SK-N-SH (cell line): ENCODE data around the gene PPY. TPM values are rescaled to one million over a fixed set of nuclear protein-coding genes. Genes with fewer than 3 reads are reported as not detected.

Experiments
- CTCF ChIA-PET: fragments of 300-600, 350-600 bp; formaldehyde crosslinking; extraction: SDS; loops from one replicate; lab custom pipeline; 2021; lab: Yijun Ruan, JAX
- POLR2A ChIA-PET: fragments of 350-600 bp; sonication (Branson Sonifier 250); formaldehyde crosslinking; extraction: SDS; loops from one replicate; lab custom pipeline; 2020; ENCODE audit warnings: antibody characterized with exemption, inconsistent platforms; lab: Yijun Ruan, JAX
- DNase-seq: peaks from one replicate; pipeline ENCODE4 v3.0.0; 2012
- H2AFZ ChIP-seq: fragments of 200-600 bp; sonication (generic); 2 replicates; pipeline ENCODE4 v1.8.1; 2016; ENCODE audit warnings: antibody characterized with exemption, mild to moderate bottlenecking, low read depth
- H3F3A ChIP-seq: fragments of 200-600 bp; sonication (generic); replicated peaks from 2 replicates; pipeline ENCODE3; 2016; ENCODE audit warnings: antibody characterized with exemption, mild to moderate bottlenecking; ENCODE audit not compliant: insufficient read depth
- H3K27ac ChIP-seq, 2 experiments: fragments of 200-500 bp in 1 of 2; fragments of 200-600 bp in 1 of 2; sonication (Bioruptor generic) in 1 of 2; sonication (generic), shearing (Covaris generic) in 1 of 2; 2 replicates each; pipeline versions ENCODE4 v1.5.1 to v1.6.1; 2014 to 2016; ENCODE audit warnings: low read depth in 2 of 2, inconsistent platforms in 1 of 2, low read length in 1 of 2, mild to moderate bottlenecking in 1 of 2, mixed read lengths in 1 of 2
- H3K27me3 ChIP-seq: fragments of 200-600 bp; sonication (generic), shearing (Covaris generic); 2 replicates; pipeline ENCODE4 v1.6.1; 2016; ENCODE audit warnings: mixed run types; ENCODE audit not compliant: insufficient read depth
- H3K36me3 ChIP-seq, 2 experiments: fragments of 200-500 bp in 1 of 2; fragments of 200-600 bp in 1 of 2; sonication (Bioruptor generic) in 1 of 2; sonication (generic) in 1 of 2; replicated peaks in 1 of 2; 2 replicates each; pipeline versions ENCODE3 to v1.5.1; 2014 to 2016; ENCODE audit warnings: low read length in 1 of 2, mild to moderate bottlenecking in 1 of 2; ENCODE audit not compliant: insufficient read depth in 2 of 2, control insufficient read depth in 1 of 2
- H3K4me1 ChIP-seq, 2 experiments: fragments of 200-500 bp in 1 of 2; fragments of 200-600 bp in 1 of 2; sonication (Bioruptor generic) in 1 of 2; sonication (generic), shearing (Covaris generic) in 1 of 2; 2 replicates each; pipeline versions ENCODE4 v1.5.1 to v1.6.1; 2014 to 2016; ENCODE audit warnings: low read depth in 1 of 2, low read length in 1 of 2, mixed run types in 1 of 2; ENCODE audit not compliant: insufficient read depth in 2 of 2, control insufficient read depth in 1 of 2
- H3K4me2 ChIP-seq: fragments of 200-600 bp; sonication (generic), shearing (Covaris generic); 2 replicates; pipeline ENCODE4 v1.6.1; 2017; ENCODE audit warnings: mixed run types
- H3K4me3 ChIP-seq, 2 experiments: fragments of 200-500 bp in 1 of 2; fragments of 200-600 bp in 1 of 2; sonication (Bioruptor generic) in 1 of 2; sonication (generic), shearing (Covaris generic) in 1 of 2; 2 replicates each; pipeline versions ENCODE4 v1.5.1 to v1.8.1; 2014 to 2016; ENCODE audit warnings: low read depth in 2 of 2, inconsistent platforms in 1 of 2, low read length in 1 of 2, mild to moderate bottlenecking in 1 of 2, mixed read lengths in 1 of 2, moderate library complexity in 1 of 2
- H3K79me2 ChIP-seq: fragments of 200-600 bp; sonication (generic); 2 replicates; pipeline ENCODE4 v1.8.1; 2017; ENCODE audit warnings: mild to moderate bottlenecking; ENCODE audit not compliant: insufficient read depth
- H3K9ac ChIP-seq: fragments of 200-600 bp; sonication (generic); 2 replicates; pipeline ENCODE4 v1.6.1; 2017; ENCODE audit warnings: mixed run types
- H3K9me2 ChIP-seq: fragments of 200-600 bp; sonication (generic); 2 replicates; pipeline ENCODE4 v1.6.1; 2017; ENCODE audit warnings: mixed run types
- H3K9me3 ChIP-seq: fragments of 200-600 bp; sonication (generic); 2 replicates; pipeline ENCODE4 v1.6.1; 2017; ENCODE audit warnings: mixed run types, mild to moderate bottlenecking, moderate library complexity
- H4K20me1 ChIP-seq: fragments of 200-600 bp; sonication (generic); 2 replicates; pipeline ENCODE4 v1.6.1; 2017; ENCODE audit warnings: mild to moderate bottlenecking, mixed run types; ENCODE audit not compliant: insufficient read depth
- CTCF ChIP-seq: fragments of 200-600 bp; sonication (generic); IDR thresholded peaks from 2 replicates; pipeline ENCODE4 v1.6.1; 2017; ENCODE audit warnings: antibody characterized with exemption, mild to moderate bottlenecking, moderate library complexity
- ELF1 ChIP-seq: IDR thresholded peaks from 2 replicates; pipeline ENCODE4 v1.4.0; 2012
- EP300 ChIP-seq, 2 experiments: IDR thresholded peaks; 2 replicates each; pipeline versions ENCODE4 v1.4.0 to v1.6.1; 2012; ENCODE audit warnings: borderline replicate concordance in 1 of 2, low read depth in 1 of 2, low read length in 1 of 2
- FOXM1 ChIP-seq: IDR thresholded peaks from 2 replicates; pipeline ENCODE4 v1.4.0; 2012; ENCODE audit warnings: low read depth, mild to moderate bottlenecking
- IRF3 ChIP-seq: fragments of 150-350 bp; IDR thresholded peaks from 2 replicates; pipeline ENCODE4 v1.6.1; 2016; ENCODE audit warnings: mild to moderate bottlenecking, low read depth, low read length
- JUND ChIP-seq: IDR thresholded peaks from 2 replicates; pipeline ENCODE4 v1.4.0; 2012
- MXI1 ChIP-seq: IDR thresholded peaks from 2 replicates; pipeline ENCODE4 v1.6.1; 2012; ENCODE audit warnings: mild to moderate bottlenecking, low read depth, low read length, improper control_type of control experiment
- NRF1 ChIP-seq: IDR thresholded peaks from 2 replicates; pipeline ENCODE4 v1.6.1; 2012; ENCODE audit warnings: low read depth, mild to moderate bottlenecking, low read length
- PBX3 ChIP-seq: IDR thresholded peaks from 2 replicates; pipeline ENCODE4; 2012
- POLR2AphosphoS5 ChIP-seq: IDR thresholded peaks from 2 replicates; pipeline ENCODE4 v1.6.1; 2012; ENCODE audit warnings: low read depth, low read length
- RAD21 ChIP-seq: IDR thresholded peaks from 2 replicates; pipeline ENCODE4 v1.6.1; 2012; ENCODE audit warnings: mild to moderate bottlenecking, low read length
- RFX5 ChIP-seq: IDR thresholded peaks from 2 replicates; pipeline ENCODE4 v1.6.1; 2012; ENCODE audit warnings: mild to moderate bottlenecking, improper control_type of control experiment, low read length
- SIN3A ChIP-seq: IDR thresholded peaks from 2 replicates; pipeline ENCODE4 v1.6.1; 2012; ENCODE audit warnings: low read depth, mild to moderate bottlenecking, low read length, moderate library complexity, borderline replicate concordance
- TEAD4 ChIP-seq: IDR thresholded peaks from 2 replicates; pipeline ENCODE4 v1.4.0; 2012; ENCODE audit warnings: mild to moderate bottlenecking, borderline replicate concordance; ENCODE audit not compliant: insufficient read depth
- ZBTB33 ChIP-seq: IDR thresholded peaks from 2 replicates; pipeline ENCODE4 v1.4.0; 2012; ENCODE audit warnings: low read depth, borderline replicate concordance
- WGBS: methylation state at CpG from one replicate; pipeline ENCODE4 v1.1.6; 2017; ENCODE audit warnings: low lambda C conversion rate; 5-methylcytosine and 5-hydroxymethylcytosine counted together
- polyA plus RNA-seq, 3 experiments: library from polyadenylated mRNA; depleted of rRNA; stranded (reverse); fragments of >200 nt; gene quantifications; 2 replicates each; pipeline ENCODE4 v1.2.3, GENCODE V29; 2012
- TF ChIP-seq, protein P1 (sequence below): IDR thresholded peaks from 2 replicates; pipeline ENCODE4 v1.4.0; 2012; ENCODE audit warnings: low read depth, borderline replicate concordance

Gene PPY
- polyA plus RNA-seq, 1 of the 3 experiments (the other 2 are of a cell fraction) = not detected

GRCh38 chr17:43976963-43977837, 34.9 kb upstream of the PPY start:
- no peak for DNase-seq
- Histone ChIP-seq H3K9me3 (no peaks in the 10 kb centered on the region), H3K4me2 (no peak overlapping the region), H3K79me2 (no peaks in the 10 kb centered on the region), H2AFZ (no peak overlapping the region), H3K9ac (no peak overlapping the region), H3K27ac (no peak overlapping the region), H3F3A (no peaks in the 10 kb centered on the region), H3K36me3 (no peaks in the 10 kb centered on the region), H3K9me2 (no peaks in the 10 kb centered on the region), H4K20me1 (no peaks in the 10 kb centered on the region), H3K4me1 (peaks cover 0 to 21% of the 10 kb centered on the region in 2 experiments; a peak in 2 of 4 replicates), H3K27me3 (peaks cover 10% of the 10 kb centered on the region; the same call in 1 of the 2 replicates), H3K4me3 (no peak overlapping the region)
- 63% methylated on average over 9 of the region's 9 CpGs for WGBS
- TF ChIP-seq ELF1 (no peak), RAD21 (no peak), PBX3 (no peak), IRF3 (no peak), MXI1 (no peak)
- TF ChIP-seq, protein P1, sequence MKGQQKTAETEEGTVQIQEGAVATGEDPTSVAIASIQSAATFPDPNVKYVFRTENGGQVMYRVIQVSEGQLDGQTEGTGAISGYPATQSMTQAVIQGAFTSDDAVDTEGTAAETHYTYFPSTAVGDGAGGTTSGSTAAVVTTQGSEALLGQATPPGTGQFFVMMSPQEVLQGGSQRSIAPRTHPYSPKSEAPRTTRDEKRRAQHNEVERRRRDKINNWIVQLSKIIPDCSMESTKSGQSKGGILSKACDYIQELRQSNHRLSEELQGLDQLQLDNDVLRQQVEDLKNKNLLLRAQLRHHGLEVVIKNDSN = no peak
- POLR2A ChIA-PET = no interaction called here
- CTCF ChIA-PET = interaction anchor here (1.3 kb wide), 1 partner anchor 17 kb away, joined by 3 read pairs; no protein-coding TSS in a partner anchor

DNA sequence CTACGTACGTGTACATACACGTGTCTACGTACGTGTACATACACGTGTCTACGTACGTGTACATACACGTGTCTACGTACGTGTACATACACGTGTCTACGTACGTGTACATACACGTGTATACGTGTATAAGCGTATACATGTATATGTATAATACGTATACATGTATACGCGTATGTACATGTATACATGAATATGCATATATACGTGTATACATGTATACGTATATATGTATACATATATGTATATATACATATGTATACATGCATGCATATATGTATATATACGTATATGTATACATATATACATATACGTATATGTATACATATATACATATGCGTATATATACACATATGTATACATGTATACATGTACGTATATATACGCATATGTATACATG, 33.6 kb upstream of the PPY start:
- no peaks in the 10 kb centered on the region for H3K9me2 ChIP-seq
- H3K9ac ChIP-seq = no peak overlapping the region
- H3K4me3 ChIP-seq = no peak overlapping the region
- H3K79me2 ChIP-seq = no peaks in the 10 kb centered on the region
- H3K27me3 ChIP-seq = peaks cover 6% of the 10 kb centered on the region; the same call in 1 of the 2 replicates
- no peak overlapping the region for H2AFZ ChIP-seq
- peaks cover 0 to 21% of the 10 kb centered on the region in 2 experiments; a peak in 2 of 4 replicates for H3K4me1 ChIP-seq
- no peaks in the 10 kb centered on the region for H3K36me3 ChIP-seq
- POLR2A ChIA-PET = interaction anchor here (0.6 kb wide), 1 partner anchor 198 kb away, joined by 3 read pairs; no protein-coding TSS in a partner anchor
- no peaks in the 10 kb centered on the region for H4K20me1 ChIP-seq
- CTCF ChIA-PET = interaction anchor here (2.2 to 2.7 kb wide), 2 partner anchors 18 to 32 kb away, joined by 8 to 24 read pairs; no protein-coding TSS in a partner anchor
- H3K4me2 ChIP-seq = no peak overlapping the region
- no peak overlapping the region for H3K27ac ChIP-seq
- WGBS = 69% methylated on average over 20 of the region's 27 CpGs
- no peaks in the 10 kb centered on the region for H3F3A ChIP-seq
- no peaks in the 10 kb centered on the region for H3K9me3 ChIP-seq
- no peak for DNase-seq
- no peak for TF ChIP-seq NRF1
- TF ChIP-seq JUND = no peak
- TF ChIP-seq FOXM1 = no peak
- TF ChIP-seq MXI1 = no peak
- no peak for TF ChIP-seq TEAD4
- no peak for TF ChIP-seq RFX5
- TF ChIP-seq EP300 (IDR thresholded peaks at IDR 0.05; ENCODE audit: borderline replicate concordance in 1 of 2, low read depth in 1 of 2, low read length in 1 of 2) = no peak
- TF ChIP-seq PBX3 = no peak
- no peak for TF ChIP-seq POLR2AphosphoS5
- no peak for TF ChIP-seq ZBTB33
- TF ChIP-seq, protein P1 = no peak
- no peak for TF ChIP-seq SIN3A
- no peak for TF ChIP-seq CTCF
